SW480 (cell line): ENCODE data around the gene CYB5R4.
"Not testable (repeated sequence)": the region's sequence is repeated elsewhere in the genome, so short reads cannot be mapped to it uniquely, and the experiment has no call there.

ENCODE experiments used
- DNase-seq: peaks from one replicate; pipeline ENCODE4 v3.0.0-alpha.2; 2016; ENCODE audit warnings: low spot score

Gene CYB5R4

DNA sequence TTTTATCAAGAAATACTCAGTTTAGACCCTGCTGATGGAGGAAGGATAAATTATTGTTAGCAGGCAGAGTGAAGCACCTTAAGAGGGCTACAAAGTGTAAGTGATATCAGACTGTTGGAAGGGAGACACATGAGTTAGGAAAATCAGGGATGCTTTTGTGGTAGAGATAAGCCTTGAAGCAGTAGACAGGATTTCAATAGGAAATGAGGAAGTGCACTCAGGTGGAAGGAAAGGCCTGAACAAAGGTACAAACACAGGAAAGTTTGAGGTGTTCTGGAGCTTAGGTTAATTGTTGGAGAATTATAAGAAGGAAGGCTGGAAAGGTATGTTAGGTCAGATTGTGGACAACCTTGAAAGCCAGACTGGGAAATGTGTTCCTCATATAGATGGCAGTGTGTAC lies 7.6 kb downstream of the CYB5R4 start:
- DNase-seq: no peak

- no peak for DNase-seq
Observed at GRCh38 chr6:83867527-83868161, 8.2 kb downstream of the CYB5R4 start.

- DNase-seq: no peak
Observed at GRCh38 chr6:83868639-83869038, 9.2 kb downstream of the CYB5R4 start.

DNA sequence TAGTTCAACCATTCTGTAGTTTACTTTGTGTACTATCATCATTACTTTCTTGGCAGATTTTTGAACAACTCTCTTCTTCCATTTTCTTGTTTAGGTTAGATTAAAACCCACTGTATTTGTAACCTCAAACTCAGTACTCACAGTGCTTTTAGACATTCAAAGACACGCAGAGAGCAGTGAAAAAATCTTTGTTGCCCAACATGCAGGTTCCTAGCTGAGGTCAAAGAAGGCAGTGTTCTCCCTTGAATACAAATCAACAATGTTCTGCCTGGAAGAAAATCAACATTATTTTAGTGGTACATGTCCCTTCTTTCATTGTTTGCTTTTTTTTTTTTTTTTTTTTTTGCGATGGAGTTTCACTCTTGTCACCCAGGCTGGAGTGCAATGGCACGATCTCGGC lies 11.2 kb downstream of the CYB5R4 start:
- DNase-seq: no peak

DNA sequence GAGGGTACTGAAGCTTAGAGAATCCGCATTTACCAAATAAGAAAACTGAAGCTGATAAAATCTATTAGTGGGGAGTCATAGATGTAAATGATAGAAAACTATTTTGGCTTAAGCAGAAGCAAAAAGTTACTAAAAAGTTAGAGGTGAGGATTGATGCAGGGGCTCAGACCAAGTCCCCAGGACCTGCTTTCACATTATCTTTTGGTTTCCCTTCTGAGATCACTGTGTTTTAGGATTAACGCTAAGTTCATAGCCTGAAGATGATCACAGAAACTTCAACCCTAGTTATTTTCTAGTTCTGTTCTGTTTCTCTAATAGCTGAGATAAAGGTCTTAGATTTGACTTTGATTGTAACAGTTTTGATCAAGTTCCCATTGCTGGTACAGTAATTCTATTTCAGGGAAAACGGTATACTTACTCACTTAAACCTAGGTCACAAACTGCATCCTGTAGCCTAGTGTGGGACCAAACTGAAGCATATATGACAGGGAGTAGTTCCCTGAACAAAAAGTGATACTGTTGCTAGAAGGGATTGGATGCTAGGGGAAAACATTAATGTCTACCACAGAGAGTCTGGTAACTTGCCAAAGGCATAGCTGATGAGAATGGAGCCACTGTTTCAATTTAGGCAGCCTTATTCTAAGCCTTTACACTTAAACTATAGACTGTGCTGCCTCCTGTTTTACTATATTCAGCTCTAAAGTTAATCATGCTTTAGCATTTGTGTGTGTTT lies 13.1 kb downstream of the CYB5R4 start:
- no peak for DNase-seq

DNA sequence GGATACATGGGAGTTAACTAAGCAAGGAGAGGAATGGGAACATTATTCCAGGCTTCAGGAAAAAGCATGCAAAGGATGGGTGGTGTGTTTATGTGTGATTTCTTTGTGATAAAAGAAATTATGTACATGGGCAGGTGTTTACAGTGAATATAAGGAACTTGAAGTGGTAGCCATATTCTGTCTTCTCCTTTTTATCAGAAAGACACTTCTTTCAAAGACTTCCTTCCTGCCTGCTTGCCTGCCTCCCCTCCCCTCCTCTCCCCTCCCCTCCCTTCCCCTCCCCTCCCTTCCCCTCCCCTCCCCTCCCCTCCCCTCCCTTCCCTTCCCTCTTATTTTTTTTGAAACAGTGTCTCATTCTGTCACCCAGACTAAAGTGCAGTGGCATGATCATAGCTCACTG lies 14.4 kb downstream of the CYB5R4 start:
- no peak for DNase-seq

DNA sequence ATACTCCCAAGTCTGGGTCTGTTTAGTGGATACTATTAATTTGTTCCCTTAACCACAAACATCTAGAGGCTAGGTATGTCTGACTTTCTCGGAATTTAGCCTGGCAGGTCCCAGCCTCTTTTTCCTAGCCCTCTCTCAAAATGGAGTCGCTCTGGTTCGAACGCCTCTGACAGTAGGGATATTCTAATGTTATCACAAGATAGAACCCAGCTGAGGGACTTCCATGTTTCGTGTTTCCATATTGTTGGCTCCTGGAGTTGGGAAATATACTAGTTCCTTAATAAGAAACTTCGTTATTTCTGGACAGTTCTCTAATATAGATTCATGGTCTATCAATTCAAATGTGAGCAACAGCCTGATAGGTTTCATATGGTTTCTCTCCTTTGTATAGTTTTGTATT lies 16.4 kb downstream of the CYB5R4 start:
- no peak for DNase-seq

GRCh38 chr6:83878902-83879644 lies 19.6 kb downstream of the CYB5R4 start:
- no peak for DNase-seq

- DNase-seq: no peak
Observed at GRCh38 chr6:83879746-83880145, 20.3 kb downstream of the CYB5R4 start.

DNA sequence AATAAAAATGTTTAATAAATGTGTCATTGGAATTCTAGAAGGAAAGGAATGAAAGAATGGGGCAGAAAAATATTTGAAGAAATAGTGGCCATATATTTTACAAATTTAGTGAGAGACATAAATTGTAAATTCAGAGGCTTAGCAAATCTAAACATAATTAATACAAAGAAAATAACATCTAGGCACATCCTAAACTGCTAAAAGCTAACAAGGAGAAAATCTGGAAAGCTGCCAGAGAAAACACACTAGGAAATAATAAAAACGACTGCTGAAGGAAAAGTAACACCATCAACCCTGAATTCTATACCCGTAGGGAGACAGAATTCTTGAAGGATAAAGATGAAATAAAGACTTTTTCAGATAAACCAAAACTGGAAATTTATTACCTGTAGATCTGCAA lies 23.8 kb downstream of the CYB5R4 start:
- no peak for DNase-seq

DNA sequence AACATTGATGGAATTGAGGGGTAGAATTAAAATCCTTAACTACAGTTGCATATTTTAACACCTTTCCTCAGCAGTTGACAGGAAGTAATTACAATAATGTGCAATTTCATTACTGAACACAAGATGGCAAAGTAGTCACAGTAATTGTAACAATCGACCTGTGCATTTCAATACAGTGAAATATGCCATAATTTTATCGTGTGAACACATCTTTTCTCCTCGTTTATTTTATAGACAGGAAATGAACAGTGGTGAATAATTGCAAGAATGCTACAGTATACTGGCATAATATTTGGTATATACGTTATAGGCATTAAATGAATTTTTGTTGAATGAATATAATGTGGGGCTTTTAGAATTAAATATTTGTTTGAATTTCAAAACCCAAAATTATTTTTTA lies 25.0 kb downstream of the CYB5R4 start:
- DNase-seq: peak; percentile 42

DNA sequence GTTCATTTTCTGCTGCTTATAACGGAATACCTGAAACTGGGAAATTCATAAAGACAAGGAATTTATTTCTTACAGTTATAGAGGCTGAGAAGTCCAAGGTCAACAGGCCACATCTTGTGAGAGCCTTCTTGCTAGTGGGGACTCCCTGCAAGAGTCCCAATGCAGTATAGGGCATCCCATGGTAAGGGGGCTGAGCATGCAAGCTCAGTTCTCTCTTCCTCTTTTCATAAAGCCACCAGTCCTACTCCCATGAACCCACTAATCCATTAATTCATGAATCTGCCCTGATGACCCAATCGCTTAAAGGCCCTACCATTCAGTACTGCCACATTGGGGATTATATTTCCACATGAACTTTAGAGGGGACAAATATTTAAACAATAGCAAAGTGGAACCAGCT lies 26.5 kb downstream of the CYB5R4 start:
- DNase-seq: no peak

DNA sequence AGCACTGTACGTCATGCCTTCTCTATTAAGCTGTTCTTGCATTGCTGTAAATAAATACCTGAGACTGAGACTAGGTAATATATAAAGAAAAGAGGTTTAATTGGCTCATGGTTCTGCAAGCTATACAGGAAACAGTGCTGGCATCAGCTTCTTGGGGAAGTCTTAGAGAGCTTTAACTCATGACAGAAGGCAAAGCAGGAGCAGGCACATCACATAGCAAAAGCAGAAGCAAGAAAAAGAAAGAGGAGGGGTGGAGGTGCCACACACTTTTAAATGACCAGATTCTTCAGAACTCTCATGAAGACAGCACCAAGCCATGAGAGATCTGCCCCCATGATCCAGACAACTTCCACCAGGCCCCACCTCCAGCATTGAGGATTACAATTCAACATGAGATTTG lies 30.1 kb downstream of the CYB5R4 start:
- DNase-seq: no peak

- DNase-seq: no peak
Observed at GRCh38 chr6:83890520-83890919, 31.0 kb downstream of the CYB5R4 start.

DNA sequence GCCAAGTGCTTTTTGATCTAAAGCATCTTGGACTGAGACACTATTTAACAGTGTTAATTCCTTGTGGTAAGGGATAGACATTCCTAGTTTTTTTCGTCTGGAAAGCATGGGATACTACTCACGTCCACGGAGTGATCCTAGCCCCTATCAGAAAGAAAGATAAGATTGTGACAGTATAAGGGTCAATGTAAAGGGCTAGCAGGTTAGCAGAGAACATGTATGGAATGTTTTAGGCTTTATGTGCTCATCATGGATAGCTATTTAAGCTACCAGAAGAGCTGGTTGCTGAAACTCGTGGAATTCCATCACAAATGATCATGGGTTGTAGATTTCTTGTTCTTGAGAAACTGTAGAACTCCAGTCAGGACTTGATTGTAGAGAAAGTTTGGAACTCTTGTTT lies 32.1 kb downstream of the CYB5R4 start:
- DNase-seq: no peak

DNA sequence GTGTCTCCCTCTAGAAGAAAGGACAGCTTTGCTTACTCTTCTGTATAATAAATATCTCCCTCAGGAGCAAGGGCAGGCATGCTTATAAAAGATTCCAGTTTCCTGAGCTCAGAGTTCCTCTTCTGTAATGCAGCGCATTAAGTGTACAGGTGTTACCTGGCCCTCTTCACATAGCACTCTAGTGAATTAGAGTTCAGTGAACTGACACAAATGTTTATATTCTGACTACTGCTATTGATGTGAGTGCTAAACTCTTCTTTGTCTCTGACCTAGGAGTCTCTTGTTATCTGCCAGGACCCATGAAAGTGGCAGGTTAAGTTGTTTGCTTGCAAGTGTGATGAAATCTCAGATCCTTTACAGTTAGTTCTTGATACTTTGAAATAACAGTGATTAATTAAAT lies 33.5 kb downstream of the CYB5R4 start:
- DNase-seq: no peak

- DNase-seq: not testable (repeated sequence)
Observed at GRCh38 chr6:83897094-83897493, 37.6 kb downstream of the CYB5R4 start.

GRCh38 chr6:83901624-83902023 lies 42.1 kb downstream of the CYB5R4 start:
- no peak for DNase-seq

DNA sequence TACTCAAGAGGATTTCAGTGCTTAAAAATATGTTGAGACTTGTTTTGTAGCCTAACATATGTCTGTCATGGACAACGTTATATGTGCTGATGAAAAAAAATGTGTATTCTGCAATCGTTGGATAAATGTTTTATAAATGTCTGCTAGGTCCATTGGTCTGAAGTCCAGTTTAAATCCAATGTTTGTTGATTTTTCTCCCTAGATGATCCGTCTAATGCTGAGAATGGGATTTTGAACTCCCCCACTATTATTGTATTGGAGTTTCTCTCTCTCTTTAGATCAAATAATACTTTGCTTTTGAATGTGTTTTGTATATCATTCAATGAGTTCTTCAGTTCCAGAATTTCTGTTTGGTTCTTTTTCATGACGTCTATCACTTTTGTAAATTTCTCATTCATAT lies 44.9 kb downstream of the CYB5R4 start:
- DNase-seq: no peak

DNA sequence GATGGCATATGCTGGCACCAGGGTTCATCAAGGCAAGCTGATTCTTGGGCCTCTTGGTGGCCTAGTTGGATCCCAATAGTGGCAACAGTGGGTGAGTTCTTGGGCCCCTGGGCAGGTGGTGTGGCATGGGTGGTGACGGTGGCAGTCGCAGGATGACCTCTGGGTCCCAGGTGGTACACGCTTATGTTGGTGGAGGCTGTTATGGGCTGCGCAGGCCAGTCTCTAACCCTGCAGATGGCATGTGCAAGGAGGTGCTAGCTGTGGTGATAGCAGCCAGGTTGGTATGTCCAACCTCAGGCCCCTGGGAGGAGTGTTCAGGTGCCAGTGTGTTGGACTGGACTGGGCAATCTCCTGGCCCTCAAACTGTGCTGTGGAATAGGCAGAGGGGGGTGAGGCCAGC lies 46.2 kb downstream of the CYB5R4 start:
- no peak for DNase-seq

GRCh38 chr6:83907623-83908390 lies 48.3 kb downstream of the CYB5R4 start:
- not testable (repeated sequence) for DNase-seq

DNA sequence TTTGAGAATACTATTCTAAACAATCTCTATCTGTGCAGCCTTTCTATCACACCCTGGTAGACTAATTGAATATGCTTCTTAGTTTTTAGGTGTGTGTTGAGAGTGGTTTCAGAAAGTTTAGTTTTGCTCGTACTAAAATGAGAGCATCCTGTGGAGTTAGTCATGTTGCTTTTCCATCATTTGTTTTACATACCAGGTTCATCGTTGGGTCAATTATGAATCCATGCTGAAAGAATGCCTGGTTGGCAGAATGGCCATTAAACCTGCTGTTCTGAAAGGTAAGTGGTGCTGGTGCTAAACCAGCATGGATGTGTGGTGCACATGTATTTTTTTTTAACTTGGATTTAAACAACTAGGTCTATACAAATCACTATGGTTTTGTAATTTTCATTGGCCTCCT lies 49.3 kb downstream of the CYB5R4 start:
- no peak for DNase-seq

DNA sequence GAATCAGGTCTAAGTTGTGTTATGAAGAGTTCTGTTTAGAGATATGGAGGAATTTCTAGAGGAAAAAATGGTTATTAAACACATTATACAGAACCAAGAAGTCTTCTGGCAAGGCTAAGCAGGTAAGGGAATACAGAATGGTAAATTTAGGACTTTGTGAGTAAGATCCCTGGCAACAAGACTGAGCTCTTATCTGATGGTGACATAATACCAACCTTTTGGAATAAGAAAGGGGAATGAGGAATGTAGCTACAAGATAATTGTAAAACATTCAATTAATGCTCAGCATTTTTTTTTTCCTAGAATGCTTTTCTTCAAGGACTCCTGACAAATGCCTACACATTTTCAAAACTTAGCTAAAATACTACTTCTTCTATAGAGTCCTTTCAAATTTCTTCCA lies 51.8 kb downstream of the CYB5R4 start:
- DNase-seq: no peak
